GM12891 (cell line): Measurements from ENCODE around the gene ZSCAN21. TPM values are rescaled to one million over a fixed set of nuclear protein-coding genes. Genes with fewer than 3 reads are reported as not detected.
"Not testable (repeated sequence)": the region's sequence is repeated elsewhere in the genome, so short reads cannot be mapped to it uniquely, and the experiment has no call there.

Experiments
- DNase-seq: peaks from one replicate; pipeline ENCODE4 v3.0.0; 2011; ENCODE audit warnings: low spot score; ENCODE audit not compliant: insufficient read length
- FAIRE-seq: peaks from 2 replicates; lab custom pipeline; 2011; peaks lifted over from hg19 to GRCh38; lab: Jason Lieb, UNC
- PAX5 ChIP-seq: IDR thresholded peaks from 2 replicates; pipeline ENCODE4 v1.6.1; 2011; ENCODE audit warnings: low read length, moderate library complexity, mild to moderate bottlenecking; ENCODE audit not compliant: insufficient read depth, severe bottlenecking
- POLR2A ChIP-seq: IDR thresholded peaks from 2 replicates; pipeline ENCODE4 v1.6.1; 2011; ENCODE audit warnings: low read depth, low read length, control low read depth
- POLR2AphosphoS5 ChIP-seq: IDR thresholded peaks from 2 replicates; pipeline ENCODE4 v1.6.1; 2011; ENCODE audit warnings: low read depth, low read length, control low read depth
- POU2F2 ChIP-seq: IDR thresholded peaks from 2 replicates; pipeline ENCODE4 v1.6.1; 2011; ENCODE audit warnings: low read depth, mild to moderate bottlenecking, control low read depth, low read length, moderate library complexity
- SPI1 ChIP-seq: IDR thresholded peaks from 2 replicates; pipeline ENCODE4 v1.6.1; 2011; ENCODE audit warnings: low read depth, low read length, control low read depth
- TAF1 ChIP-seq: IDR thresholded peaks from 2 replicates; pipeline ENCODE4 v1.6.1; 2011; ENCODE audit warnings: low read depth, low read length, control low read depth
- polyA plus RNA-seq: library from polyadenylated mRNA; unstranded; fragments of >200 nt; gene quantifications from one replicate; pipeline ENCODE4 v1.2.1, GENCODE V29; 2012; ENCODE audit warnings: low read depth, missing spikeins, inconsistent platforms; ENCODE audit not compliant: missing spikeins

The ZSCAN21 gene
- polyA plus RNA-seq, result 6.7 TPM

DNA sequence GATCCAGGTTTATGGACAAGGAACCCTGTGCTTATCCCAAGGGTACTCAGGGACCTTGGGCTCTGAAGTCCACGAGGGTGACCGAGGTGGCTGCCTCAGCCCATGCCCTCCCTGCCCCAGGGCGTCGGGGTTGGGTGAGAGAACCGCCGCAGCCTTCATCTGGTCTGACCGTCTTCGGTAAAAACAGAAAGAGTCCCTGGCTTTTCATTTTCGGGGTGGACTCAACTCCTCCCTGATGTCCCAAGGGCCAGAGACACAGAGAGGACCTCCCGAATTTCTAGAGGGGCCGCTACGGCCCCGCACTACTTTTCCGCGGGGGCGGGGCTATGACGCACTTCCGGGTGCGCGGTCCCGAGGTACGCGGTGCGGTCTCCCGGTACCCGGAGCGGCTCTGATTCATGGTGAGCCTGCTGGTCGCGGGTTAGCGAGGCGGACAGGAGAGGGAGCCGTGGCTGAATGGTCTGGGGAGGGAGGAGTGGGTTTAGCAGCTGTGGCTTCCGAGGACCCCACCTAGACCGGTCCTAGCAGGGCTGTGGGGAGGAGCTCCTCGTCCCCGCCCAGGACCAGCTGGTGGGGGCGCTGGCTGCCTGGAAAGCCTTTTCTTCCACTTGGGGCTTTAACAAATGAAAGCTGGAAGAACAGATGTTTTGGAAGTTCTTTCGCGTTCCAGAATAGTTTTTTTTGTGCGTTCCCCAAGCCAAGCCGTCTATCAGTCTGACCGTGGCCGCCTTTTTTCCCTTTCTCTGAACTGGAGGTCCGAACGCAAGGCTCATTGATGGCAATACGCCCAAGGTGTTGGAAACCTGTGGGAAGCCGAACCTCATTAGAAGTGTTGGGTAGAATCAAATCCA lies at the start of gene ZSCAN21:
ZSCAN21 (plus strand) TSS at position 334 of the 851 bp plus-strand sequence. CDS start 7,233 bp downstream, outside the sequence.
- DNase-seq (peak; percentile 78), FAIRE-seq (peak; percentile 64)
- TF ChIP-seq PAX5, result no peak
- peak; percentile 89 for TF ChIP-seq POLR2A
- TF ChIP-seq TAF1, result peak; percentile 53; the same call in 1 of the 2 replicates
- TF ChIP-seq POLR2AphosphoS5, result peak; percentile 87
- peak; percentile 31; the same call in 1 of the 2 replicates for TF ChIP-seq POU2F2

DNA sequence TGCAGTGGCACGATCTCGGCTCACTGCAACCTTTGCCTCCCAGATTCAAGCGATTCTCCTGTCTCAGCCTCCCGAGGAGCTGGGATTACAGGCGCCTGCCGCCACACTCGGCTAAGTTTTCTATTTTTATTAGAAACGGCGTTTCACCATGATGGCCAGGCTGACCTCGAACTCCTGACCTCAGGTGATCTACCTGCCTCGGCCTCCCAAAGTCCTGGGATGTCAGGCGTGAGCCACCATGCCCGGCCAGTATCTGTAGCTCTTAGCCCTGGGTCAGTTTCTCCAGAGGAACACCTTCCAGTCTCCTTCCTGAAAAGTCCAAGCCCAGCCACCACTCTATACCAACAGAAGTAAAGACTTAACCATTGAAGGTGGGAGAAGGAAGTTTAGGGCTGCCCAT lies 49.3 kb upstream of the ZSCAN21 start:
- no peak for TF ChIP-seq POLR2A
- TF ChIP-seq SPI1, result no peak
- no peak for TF ChIP-seq POLR2AphosphoS5
- TF ChIP-seq TAF1, result no peak
- no peak for TF ChIP-seq PAX5
- TF ChIP-seq POU2F2, result no peak
- FAIRE-seq (no peak), DNase-seq (no peak)

DNA sequence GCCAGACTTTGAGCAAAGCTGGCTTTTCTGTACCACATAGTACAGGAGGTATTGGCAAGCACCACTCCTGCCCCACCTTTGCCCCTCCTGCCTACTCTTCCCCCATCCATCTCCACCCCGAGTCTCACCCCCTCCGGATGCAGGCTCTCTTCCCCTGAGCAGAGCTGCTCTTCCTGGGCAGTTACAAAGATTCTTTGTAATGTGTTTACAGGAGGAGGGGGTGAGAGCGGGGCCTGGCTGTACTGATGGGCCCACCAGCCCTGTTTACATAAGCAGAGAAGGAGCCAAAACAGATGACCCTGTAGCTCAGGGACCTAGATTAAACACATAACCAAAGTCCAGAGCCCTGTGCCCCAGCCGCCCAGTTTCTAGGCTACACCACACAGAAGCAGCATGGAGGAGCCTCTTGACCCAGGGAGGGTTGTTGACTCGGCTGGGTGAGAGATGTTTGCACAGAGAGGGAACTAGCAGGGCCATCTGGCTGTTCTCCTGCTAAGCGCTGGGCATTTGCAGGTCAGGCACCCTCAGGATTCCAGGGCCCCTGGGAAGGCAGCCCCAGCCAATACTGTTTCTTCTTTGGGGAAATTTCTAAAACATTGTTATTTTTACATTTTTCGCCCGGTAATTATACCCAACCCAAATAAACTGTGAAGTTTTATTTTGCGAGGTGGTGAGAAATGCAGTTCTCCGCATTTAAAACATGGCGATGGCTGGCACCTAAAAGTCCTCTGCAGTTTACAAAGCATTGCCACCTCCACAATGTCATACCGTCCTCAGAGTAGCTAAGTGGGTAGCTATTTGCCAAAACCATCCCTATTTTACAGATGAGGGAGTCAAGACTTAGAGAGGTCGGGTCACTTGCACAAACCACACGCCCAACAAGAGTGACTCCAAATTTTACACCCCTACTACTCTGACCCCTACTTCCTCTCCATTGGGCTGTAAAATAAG lies 45.6 kb upstream of the ZSCAN21 start:
- FAIRE-seq (no peak), DNase-seq (no peak)
- no peak for TF ChIP-seq POLR2AphosphoS5
- no peak for TF ChIP-seq TAF1
- TF ChIP-seq POU2F2, result no peak
- no peak for TF ChIP-seq PAX5
- TF ChIP-seq SPI1, result no peak
- no peak for TF ChIP-seq POLR2A

DNA sequence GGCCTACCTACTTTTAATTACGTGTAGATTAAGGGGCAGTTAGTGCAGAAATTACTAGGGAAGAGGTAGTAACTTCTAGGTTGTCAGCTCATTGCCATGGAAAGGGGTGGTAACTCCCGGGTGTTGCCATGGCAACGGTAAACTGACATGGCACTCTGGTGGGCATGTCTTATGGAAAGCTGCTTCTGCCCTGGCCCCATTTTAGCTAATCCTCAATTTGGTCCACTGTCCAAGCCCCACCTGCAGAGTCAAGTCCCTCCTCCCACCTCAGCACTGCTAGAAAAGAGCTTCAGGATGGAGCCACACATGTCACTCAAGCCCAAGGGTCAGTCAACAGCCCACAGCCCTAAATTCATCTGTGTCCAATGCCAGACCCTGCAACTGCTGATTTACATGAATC lies 41.7 kb upstream of the ZSCAN21 start:
- DNase-seq (no peak), FAIRE-seq (no peak)
- TF ChIP-seq PAX5, result no peak
- no peak for TF ChIP-seq POLR2AphosphoS5
- no peak for TF ChIP-seq TAF1
- TF ChIP-seq SPI1, result no peak
- TF ChIP-seq POU2F2, result no peak
- no peak for TF ChIP-seq POLR2A

DNA sequence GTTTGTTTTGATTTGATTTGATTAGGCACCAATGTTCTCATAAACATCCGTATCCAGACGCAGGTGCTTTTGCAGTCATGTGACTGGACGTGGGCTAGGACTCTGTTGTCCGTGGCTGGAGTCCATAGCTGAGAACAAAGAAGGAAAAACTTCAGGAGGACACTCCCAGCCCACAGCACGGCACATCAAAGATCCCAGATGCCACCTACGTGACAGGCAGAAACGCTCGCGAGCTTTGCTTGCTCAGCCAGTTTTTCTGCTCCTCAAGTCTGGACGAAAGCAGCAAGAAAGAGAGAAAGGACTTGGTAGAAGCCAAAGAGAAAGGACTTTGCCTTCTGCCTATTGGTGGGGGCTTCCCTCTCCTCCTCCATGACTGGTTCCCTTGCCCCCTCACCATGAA lies 41.0 kb upstream of the ZSCAN21 start:
- no peak for TF ChIP-seq SPI1
- no peak for TF ChIP-seq PAX5
- no peak for TF ChIP-seq POLR2AphosphoS5
- TF ChIP-seq POLR2A, result no peak
- no peak for TF ChIP-seq TAF1
- TF ChIP-seq POU2F2, result no peak
- FAIRE-seq (no peak), DNase-seq (no peak)

DNA sequence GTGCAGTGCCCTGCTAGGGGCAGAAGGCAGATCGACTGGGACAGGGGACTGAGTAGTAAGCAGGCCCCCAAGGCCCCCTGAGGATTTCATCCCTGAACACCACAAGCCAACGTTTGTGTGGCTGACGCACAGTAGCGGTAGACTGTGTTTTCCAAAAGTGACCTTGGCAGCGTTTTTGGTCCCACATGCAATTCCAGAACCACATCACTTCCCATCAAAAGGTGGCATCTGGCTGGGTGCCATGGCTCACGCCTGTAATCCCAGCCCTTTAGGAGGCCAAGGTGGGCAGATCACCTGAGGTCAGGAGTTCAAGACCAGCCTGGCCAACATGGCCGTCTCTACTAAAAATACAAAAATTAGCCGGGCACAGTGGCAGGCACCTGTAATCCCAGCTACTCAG lies 39.6 kb upstream of the ZSCAN21 start:
- not testable (repeated sequence) for DNase-seq, FAIRE-seq

DNA sequence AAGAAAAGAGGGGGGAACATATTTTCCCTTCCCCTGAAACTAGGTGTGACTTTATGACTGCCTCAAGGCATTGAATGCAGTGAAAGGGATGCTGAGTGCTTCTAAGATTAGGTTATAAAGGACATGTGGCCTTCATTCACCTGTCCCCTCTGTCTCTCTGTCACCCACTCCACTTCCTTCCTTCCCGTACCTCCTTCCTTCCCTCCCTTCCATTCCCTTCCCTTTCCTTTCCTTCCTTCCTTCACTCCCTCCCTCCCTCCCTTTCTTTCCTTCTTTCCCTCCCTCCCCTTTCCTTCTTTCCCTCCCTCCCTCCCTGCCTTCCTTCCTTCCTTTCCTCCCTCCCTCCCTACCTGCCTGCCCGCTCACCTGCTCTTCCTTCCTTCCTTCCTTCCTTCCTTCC lies 38.7 kb upstream of the ZSCAN21 start:
- DNase-seq (no peak), FAIRE-seq (no peak)
- no peak for TF ChIP-seq POLR2A
- TF ChIP-seq PAX5, result no peak
- no peak for TF ChIP-seq POLR2AphosphoS5
- no peak for TF ChIP-seq SPI1
- no peak for TF ChIP-seq POU2F2
- TF ChIP-seq TAF1, result no peak

DNA sequence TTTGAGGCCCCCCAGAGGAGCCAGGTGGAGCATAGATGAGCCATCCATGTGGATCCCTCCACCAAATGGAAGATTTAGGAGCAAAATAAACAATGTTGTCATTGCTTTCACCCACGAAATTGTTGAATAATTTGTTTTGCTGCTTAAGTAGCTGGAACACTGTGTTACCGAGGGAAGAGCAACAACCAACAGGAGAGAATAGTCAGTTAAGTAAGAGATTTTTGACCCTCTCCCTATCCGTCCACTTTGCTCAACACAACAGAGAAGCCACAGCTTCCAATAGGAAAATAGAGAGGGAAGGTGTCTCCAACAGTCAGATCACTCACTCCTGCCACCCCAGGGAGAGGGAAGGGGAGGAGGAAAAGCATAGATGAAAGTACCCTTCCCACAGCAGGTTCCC lies 38.1 kb upstream of the ZSCAN21 start:
- TF ChIP-seq SPI1 (no peak), POLR2AphosphoS5 (no peak), POU2F2 (no peak), TAF1 (no peak), POLR2A (no peak), PAX5 (no peak)
- DNase-seq, result no peak
- no peak for FAIRE-seq

DNA sequence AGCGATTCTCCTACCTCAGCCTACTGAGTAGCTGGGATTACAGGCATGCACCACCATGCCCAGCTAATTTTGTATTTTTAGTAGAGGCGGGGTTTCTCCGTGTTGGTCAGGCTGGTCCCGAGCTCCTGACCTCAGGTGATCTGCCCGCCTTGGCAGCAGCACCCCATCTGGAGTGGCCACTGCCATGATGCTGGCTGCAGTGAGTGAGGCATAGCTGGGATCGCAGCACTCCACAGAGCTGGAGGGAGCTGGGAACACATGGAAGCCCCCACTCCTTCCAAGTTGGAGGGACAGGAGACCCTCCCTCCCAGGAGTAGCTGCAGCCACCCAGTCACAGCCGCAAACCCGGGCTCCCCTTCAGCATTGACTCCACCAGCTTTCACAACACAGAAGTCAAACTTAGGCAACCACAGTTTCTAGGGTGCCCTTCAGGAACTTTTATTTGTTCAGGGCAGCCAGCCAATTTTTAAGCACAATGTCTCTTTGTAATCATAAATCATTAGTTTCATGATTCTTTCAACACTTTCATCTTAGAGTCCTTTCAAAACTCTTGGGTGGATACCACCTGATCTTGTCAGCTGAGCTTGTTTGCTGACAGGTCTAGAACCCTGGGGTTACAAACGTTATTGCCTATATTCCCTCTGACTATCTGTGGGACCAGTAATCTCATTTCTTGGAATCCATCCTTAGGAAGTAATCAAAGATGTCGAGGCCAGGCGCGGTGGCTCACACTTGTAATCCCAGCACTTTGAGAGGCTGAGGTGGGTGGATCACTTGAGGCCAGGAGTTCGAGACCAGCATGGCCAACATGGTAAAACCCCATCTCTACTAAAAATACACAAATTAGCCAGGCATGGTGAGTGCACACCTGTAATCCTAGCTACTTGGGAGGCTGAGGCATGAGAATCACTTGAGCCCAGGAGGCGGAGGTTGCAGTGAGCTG lies 36.9 kb upstream of the ZSCAN21 start:
- DNase-seq, FAIRE-seq: not testable (repeated sequence)

DNA sequence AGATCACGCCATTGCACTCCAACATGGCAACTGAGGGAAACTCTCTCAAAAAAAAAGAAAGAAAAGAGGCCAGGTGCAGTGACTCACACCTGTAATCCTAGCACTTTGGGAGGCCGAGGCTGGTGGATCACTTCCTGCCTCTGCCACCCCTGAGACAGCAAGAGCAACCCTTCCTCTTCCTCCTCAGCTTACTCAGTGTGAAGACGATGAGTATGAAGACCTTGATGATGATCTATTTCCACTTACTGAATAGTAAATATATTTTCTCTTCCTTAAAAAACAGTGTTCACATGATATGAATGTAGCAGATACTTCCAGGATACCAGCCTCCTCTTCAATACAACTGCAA lies 36.3 kb upstream of the ZSCAN21 start:
- no peak for FAIRE-seq
- DNase-seq, result no peak
- no peak for TF ChIP-seq POU2F2
- no peak for TF ChIP-seq TAF1
- TF ChIP-seq SPI1, result no peak
- no peak for TF ChIP-seq POLR2AphosphoS5
- TF ChIP-seq PAX5, result no peak
- no peak for TF ChIP-seq POLR2A
